GM19324 (cell line): ENCODE results near the gene MAPKAPK5.
"Not testable (repeated sequence)": the region's sequence is repeated elsewhere in the genome, so short reads cannot be mapped to it uniquely, and the experiment has no call there.

Experiments
- ATAC-seq: cut with Tn5 transposase; IDR thresholded peaks from one replicate; pipeline ENCODE4 v1.9.1; 2021; ENCODE audit warnings: mild to moderate bottlenecking, moderate library complexity; ENCODE audit not compliant: unreplicated experiment, low FRiP score

Gene MAPKAPK5

GRCh38 chr12:111841750-111842555, at the start of gene MAPKAPK5:
Gene MAPKAPK5 (plus strand): TSS chr12:111842228. CDS start chr12:111842734, 506 bp downstream.
- peak; percentile 90 for ATAC-seq

- ATAC-seq: no peak
Observed at GRCh38 chr12:111792856-111793235, 49.2 kb upstream of the MAPKAPK5 start.

- no peak for ATAC-seq
Observed at GRCh38 chr12:111798182-111798581, 43.8 kb upstream of the MAPKAPK5 start.

GRCh38 chr12:111799758-111800157, 42.3 kb upstream of the MAPKAPK5 start:
- ATAC-seq: no peak

GRCh38 chr12:111803038-111803626, 38.9 kb upstream of the MAPKAPK5 start:
- no peak for ATAC-seq

GRCh38 chr12:111803851-111804250, 38.2 kb upstream of the MAPKAPK5 start:
- no peak for ATAC-seq

- ATAC-seq: no peak
Observed at GRCh38 chr12:111806304-111806703, 35.7 kb upstream of the MAPKAPK5 start.

- ATAC-seq: no peak
Observed at GRCh38 chr12:111807232-111807631, 34.8 kb upstream of the MAPKAPK5 start.

- no peak for ATAC-seq
Observed at GRCh38 chr12:111812881-111813741, 28.9 kb upstream of the MAPKAPK5 start.

- no peak for ATAC-seq
Observed at GRCh38 chr12:111816065-111816615, 25.9 kb upstream of the MAPKAPK5 start.

GRCh38 chr12:111816898-111817297, 25.1 kb upstream of the MAPKAPK5 start:
- ATAC-seq: not testable (repeated sequence)

- ATAC-seq: no peak
Observed at GRCh38 chr12:111818340-111818739, 23.7 kb upstream of the MAPKAPK5 start.

- no peak for ATAC-seq
Observed at GRCh38 chr12:111819191-111820158, 22.6 kb upstream of the MAPKAPK5 start.

- ATAC-seq: not testable (repeated sequence)
Observed at GRCh38 chr12:111820828-111821227, 21.2 kb upstream of the MAPKAPK5 start.

GRCh38 chr12:111822886-111823285, 19.1 kb upstream of the MAPKAPK5 start:
- ATAC-seq: no peak

- ATAC-seq: no peak
Observed at GRCh38 chr12:111823891-111824290, 18.1 kb upstream of the MAPKAPK5 start.

GRCh38 chr12:111824312-111824711, 17.7 kb upstream of the MAPKAPK5 start:
- not testable (repeated sequence) for ATAC-seq

- ATAC-seq: no peak
Observed at GRCh38 chr12:111825509-111825908, 16.5 kb upstream of the MAPKAPK5 start.

GRCh38 chr12:111826316-111826715, 15.7 kb upstream of the MAPKAPK5 start:
- ATAC-seq: no peak

- ATAC-seq: no peak
Observed at GRCh38 chr12:111826992-111827391, 15.0 kb upstream of the MAPKAPK5 start.
